A549 treated with DMSO at 1 μM for 4 hours (cell line): ENCODE data around the gene FXYD6. TPM values are rescaled to one million over a fixed set of nuclear protein-coding genes. Genes with fewer than 3 reads are reported as not detected.

Experiments used
- total RNA-seq: library from RNA; stranded (reverse); fragments of 200-300 nt; extraction: Qiagen RNA extraction; gene quantifications from 5 replicates; pipeline ENCODE4 v1.2.3, GENCODE V29; 2022; ENCODE audit warnings: low read depth

FXYD6 gene
- 0.17 to 0.52 TPM (median 0.23 TPM) in 5 replicates for total RNA-seq

DNA sequence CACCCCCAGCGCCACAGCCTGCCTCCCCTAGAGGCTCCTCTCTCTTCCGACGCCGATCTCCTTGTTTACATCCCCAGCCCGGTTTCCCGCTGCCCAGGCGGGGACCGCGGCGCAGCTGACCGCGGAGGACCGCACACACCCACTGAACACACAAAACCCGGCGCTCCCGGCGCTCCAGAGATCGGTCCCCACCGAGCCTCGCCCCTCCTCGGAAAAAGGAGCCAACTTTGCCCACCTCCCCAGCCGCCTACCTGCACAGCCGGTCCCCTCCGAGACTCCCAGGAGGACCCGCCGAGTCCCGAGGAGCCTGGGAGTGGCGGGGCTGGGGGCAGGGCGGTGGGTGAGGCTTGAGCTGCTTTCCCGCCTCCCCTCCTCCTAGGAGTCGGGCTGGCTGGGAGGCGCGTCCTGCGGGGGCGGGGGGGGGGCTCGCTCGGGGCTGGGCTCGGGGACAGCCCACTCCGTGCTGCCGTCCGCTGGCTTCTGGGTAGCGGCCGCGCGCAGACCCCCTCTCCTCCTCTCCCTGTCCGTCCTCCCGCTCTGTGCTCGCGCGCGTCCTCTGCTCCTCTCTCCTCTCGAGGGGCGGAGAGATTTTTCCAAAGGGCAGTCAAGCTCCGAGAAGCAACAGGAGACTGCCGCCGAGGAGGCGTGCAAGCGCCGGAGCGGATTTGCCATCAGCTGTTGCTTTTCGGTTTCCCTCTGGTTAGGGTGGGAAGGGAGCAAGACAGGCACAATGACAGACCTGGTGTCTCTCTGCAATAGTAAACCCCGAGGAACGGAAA is at the start of gene FXYD6:
Gene FXYD6 (minus strand): TSS at position 318 of the 779 bp plus-strand sequence. CDS start 33,882 bp downstream, outside the sequence.

GRCh38 chr11:117824571-117825537 is 51.6 kb downstream of the FXYD6 start, which contains the start of gene FXYD2:
FXYD2 (minus strand) TSS chr11:117824744; CDS start chr11:117824678, 66 bp downstream.

GRCh38 chr11:117796872-117797529 is 79.5 kb downstream of the FXYD6 start, which contains the start of gene DSCAML1:
DSCAML1 (minus strand) TSS chr11:117797216; CDS start chr11:117797079, 137 bp downstream.

Other genes starting within 250 kb of the FXYD6 start
- 0.19 to 0.63 TPM (median 0.43 TPM) in 5 replicates for gene DSCAML1, start 79.4 kb downstream of the FXYD6 start, total RNA-seq
- gene FXYD2, start 51.9 kb downstream of the FXYD6 start, total RNA-seq: 14.5 to 21.4 TPM (median 17.6 TPM) in 5 replicates
- gene TMPRSS13, start 52.7 kb upstream of the FXYD6 start, total RNA-seq: not detected in 5 replicates
- 0.07 to 0.34 TPM (median 0.18 TPM) in 4 of 5 replicates, not detected in the other for gene IL10RA, start 109.7 kb upstream of the FXYD6 start, total RNA-seq
- gene TMPRSS4, start 200.4 kb upstream of the FXYD6 start, total RNA-seq: 0.13 TPM in 1 of 5 replicates, not detected in the others
- gene SMIM35, start 210.3 kb upstream of the FXYD6 start, total RNA-seq: not detected in 5 replicates